Prostate gland (tissue), 2 donors: ENCODE data around the gene ZNF136.

Experiments used
- CTCF ChIP-seq, 4 experiments: fragments of 200-600 bp in 2 of 4; fragments of 450-650 bp in 2 of 4; sonication (generic) in 2 of 4; IDR thresholded peaks; 1 replicate in 3 of 4; 2 replicates in 1 of 4; pipeline ENCODE4 v1.5.1; 2016 to 2019; ENCODE audit warnings: antibody characterized with exemption in 4 of 4, mild to moderate bottlenecking in 2 of 4, moderate library complexity in 2 of 4
- POLR2A ChIP-seq: fragments of 450-650 bp; IDR thresholded peaks from one replicate; pipeline ENCODE4 v1.6.1; 2016; ENCODE audit warnings: antibody characterized with exemption, mild to moderate bottlenecking
- POLR2AphosphoS5 ChIP-seq: sonication (generic); formaldehyde crosslinking; IDR thresholded peaks from one replicate; pipeline ENCODE4 v1.6.1; 2017; ENCODE audit warnings: antibody characterized with exemption

GRCh38 chr19:12156223-12157058 is 6.5 kb upstream of the ZNF136 start, which contains the start of gene ZNF625:
- TF ChIP-seq CTCF (IDR thresholded peaks at IDR 0.05) = no peak
- peak; percentile 86 for TF ChIP-seq POLR2AphosphoS5
- TF ChIP-seq POLR2A = peak; percentile 60
